CD4-positive, CD25-positive, alpha-beta regulatory T cell (primary cell): ENCODE data around the gene AP5Z1. TPM values are rescaled to one million over a fixed set of nuclear protein-coding genes. Genes with fewer than 3 reads are reported as not detected.
A peak's percentile ranks its signal among the peaks of the same experiment; 100 is the strongest.

ENCODE experiments used
- ATAC-seq, 2 donors: fragments of 150-1000 bp; cut with Tn5 transposase; one replicate each; pipeline ENCODE4 v1.10.0; 2021; ENCODE audit warnings: low read depth in 2 of 2, moderate number of reproducible peaks in 2 of 2, moderate library complexity in 1 of 2
- DNase-seq, 3 donors: peaks; one replicate each; pipeline versions ENCODE4 v3.0.0 to v3.0.0-alpha.2; 2012 to 2022; ENCODE audit warnings: mixed read lengths in 1 of 3
- H3K27ac ChIP-seq: one replicate; pipeline ENCODE4 v1.7.0; 2013; ENCODE audit warnings: mild to moderate bottlenecking, low read length; ENCODE audit not compliant: insufficient read depth, poor library complexity, severe bottlenecking
- H3K27me3 ChIP-seq: one replicate; pipeline ENCODE4 v1.7.0; 2013; ENCODE audit warnings: low read length; ENCODE audit not compliant: control insufficient read depth, insufficient read depth
- H3K36me3 ChIP-seq: one replicate; pipeline ENCODE4 v1.7.0; 2013; ENCODE audit warnings: mild to moderate bottlenecking, low read length, moderate library complexity; ENCODE audit not compliant: control insufficient read depth, insufficient read depth
- H3K4me1 ChIP-seq: 2 replicates; pipeline ENCODE4 v1.7.0; 2013; ENCODE audit warnings: mild to moderate bottlenecking, low read length; ENCODE audit not compliant: insufficient read depth, control insufficient read depth, poor library complexity, severe bottlenecking
- H3K4me3 ChIP-seq: one replicate; pipeline ENCODE4 v1.7.0; 2013; ENCODE audit warnings: low read depth, mild to moderate bottlenecking, low read length, moderate library complexity
- H3K9me3 ChIP-seq, 2 experiments: 1 replicate in 1 of 2; 2 replicates in 1 of 2; pipeline ENCODE4 v1.7.0; 2013; ENCODE audit warnings: low read length in 2 of 2, mild to moderate bottlenecking in 1 of 2, moderate library complexity in 1 of 2; ENCODE audit not compliant: control insufficient read depth in 2 of 2
- H3K27ac Mint-ChIP-seq, 3 donors: one replicate each; pipeline ENCODE4 v1.8.0; 2020 to 2022; ENCODE audit warnings: mild to moderate bottlenecking in 3 of 3, mixed read lengths in 3 of 3, moderate library complexity in 2 of 3
- H3K27me3 Mint-ChIP-seq: one replicate; pipeline ENCODE4 v1.8.0; 2022; ENCODE audit warnings: mild to moderate bottlenecking, mixed read lengths
- H3K36me3 Mint-ChIP-seq: one replicate; pipeline ENCODE4 v1.8.0; 2020; ENCODE audit warnings: mixed read lengths
- H3K4me1 Mint-ChIP-seq, 4 donors: one replicate each; pipeline ENCODE4 v1.8.0; 2020 to 2022; ENCODE audit warnings: mixed read lengths in 4 of 4, mild to moderate bottlenecking in 1 of 4
- H3K4me3 Mint-ChIP-seq, 4 donors: one replicate each; pipeline ENCODE4 v1.8.0; 2020 to 2022; ENCODE audit warnings: mild to moderate bottlenecking in 4 of 4, mixed read lengths in 4 of 4, moderate library complexity in 3 of 4
- H3K9me3 Mint-ChIP-seq, 7 donors: one replicate each; pipeline ENCODE4 v1.8.0; 2020 to 2022; ENCODE audit warnings: mixed read lengths in 7 of 7, mild to moderate bottlenecking in 3 of 7, moderate library complexity in 2 of 7
- polyA plus RNA-seq, 4 donors: library from polyadenylated mRNA; unstranded; fragments of 300-500 nt; fragmentation: Illumina TruSeq; gene quantifications; one replicate each; pipeline ENCODE4 v1.2.3, GENCODE V29; 2021
- total RNA-seq: library from RNA; stranded (reverse); gene quantifications from one replicate; pipeline ENCODE4 v1.2.3, GENCODE V29; 2022

The AP5Z1 gene
- total and polyA plus RNA-seq, 5 donors from 2014 or later: 36.3 to 130 (median 47.1) TPM

DNA sequence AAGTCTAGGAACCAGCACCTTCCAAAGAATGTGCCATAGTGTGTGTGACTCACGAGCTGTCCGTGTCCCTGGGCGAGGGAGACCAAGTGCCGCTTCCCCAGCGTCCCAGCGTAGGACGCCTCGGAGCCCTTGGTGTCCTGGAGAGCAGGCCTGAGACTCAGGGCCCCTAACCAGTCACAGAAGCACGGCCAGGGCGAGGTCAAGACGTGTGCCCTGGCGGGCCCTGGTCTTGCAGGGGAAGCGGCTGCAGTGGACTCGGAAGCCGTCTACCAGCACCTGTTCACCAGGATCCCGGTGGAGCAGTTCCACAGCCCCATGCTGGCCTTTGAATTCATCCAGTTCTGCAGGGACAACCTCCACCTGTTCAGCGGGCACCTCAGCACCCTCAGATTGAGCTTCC lies 10.6 kb downstream of the AP5Z1 start:
- H3K9me3 ChIP-seq: no peaks in the 10 kb centered on the region
- DNase-seq (no peak), ATAC-seq (no peak)
- peaks cover 68% of the 10 kb centered on the region for H3K36me3 ChIP-seq
- H3K36me3 Mint-ChIP-seq: peaks cover 13% of the 10 kb centered on the region
- no peak overlapping the region for H3K27ac Mint-ChIP-seq
- H3K4me1 Mint-ChIP-seq: no peaks in the 10 kb centered on the region
- H3K4me3 ChIP-seq: no peak overlapping the region
- no peak overlapping the region for H3K4me3 Mint-ChIP-seq
- H3K9me3 Mint-ChIP-seq: no peaks in the 10 kb centered on the region
- no peaks in the 10 kb centered on the region for H3K27me3 ChIP-seq
- H3K4me1 ChIP-seq: no peaks in the 10 kb centered on the region
- H3K27me3 Mint-ChIP-seq: no peaks in the 10 kb centered on the region
- no peak overlapping the region for H3K27ac ChIP-seq

DNA sequence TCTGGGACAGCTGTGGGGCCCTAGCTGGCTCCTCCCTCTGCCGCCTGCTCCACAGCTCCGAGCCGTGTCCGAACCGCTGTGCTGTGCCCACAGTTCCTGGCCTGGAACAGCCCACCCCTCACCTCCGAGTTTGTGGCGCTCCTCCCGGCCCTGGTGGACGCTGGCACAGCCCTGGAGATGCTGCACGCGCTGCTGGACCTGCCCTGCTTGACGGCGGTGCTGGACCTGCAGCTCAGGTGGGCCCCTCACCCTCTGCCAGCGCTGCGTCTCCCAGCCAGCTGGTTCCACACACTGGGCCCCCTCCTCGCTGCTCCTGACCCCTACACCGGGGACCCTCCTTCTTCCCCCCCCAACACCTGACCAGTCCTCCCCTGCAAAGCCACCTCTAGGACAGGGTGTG lies 12.1 kb downstream of the AP5Z1 start:
- no peaks in the 10 kb centered on the region for H3K27me3 ChIP-seq
- Mint-ChIP-seq H3K4me1 (no peaks in the 10 kb centered on the region), H3K9me3 (no peaks in the 10 kb centered on the region), H3K4me3 (no peak overlapping the region), H3K27me3 (no peaks in the 10 kb centered on the region), H3K36me3 (peaks cover 7% of the 10 kb centered on the region), H3K27ac (peak overlapping the region in 1 of 3 donors; percentile 32)
- no peaks in the 10 kb centered on the region for H3K9me3 ChIP-seq
- ATAC-seq (no peak), DNase-seq (no peak)
- H3K4me1 ChIP-seq: peaks cover 3% of the 10 kb centered on the region
- peaks cover 56% of the 10 kb centered on the region for H3K36me3 ChIP-seq
- no peak overlapping the region for H3K4me3 ChIP-seq
- no peak overlapping the region for H3K27ac ChIP-seq

DNA sequence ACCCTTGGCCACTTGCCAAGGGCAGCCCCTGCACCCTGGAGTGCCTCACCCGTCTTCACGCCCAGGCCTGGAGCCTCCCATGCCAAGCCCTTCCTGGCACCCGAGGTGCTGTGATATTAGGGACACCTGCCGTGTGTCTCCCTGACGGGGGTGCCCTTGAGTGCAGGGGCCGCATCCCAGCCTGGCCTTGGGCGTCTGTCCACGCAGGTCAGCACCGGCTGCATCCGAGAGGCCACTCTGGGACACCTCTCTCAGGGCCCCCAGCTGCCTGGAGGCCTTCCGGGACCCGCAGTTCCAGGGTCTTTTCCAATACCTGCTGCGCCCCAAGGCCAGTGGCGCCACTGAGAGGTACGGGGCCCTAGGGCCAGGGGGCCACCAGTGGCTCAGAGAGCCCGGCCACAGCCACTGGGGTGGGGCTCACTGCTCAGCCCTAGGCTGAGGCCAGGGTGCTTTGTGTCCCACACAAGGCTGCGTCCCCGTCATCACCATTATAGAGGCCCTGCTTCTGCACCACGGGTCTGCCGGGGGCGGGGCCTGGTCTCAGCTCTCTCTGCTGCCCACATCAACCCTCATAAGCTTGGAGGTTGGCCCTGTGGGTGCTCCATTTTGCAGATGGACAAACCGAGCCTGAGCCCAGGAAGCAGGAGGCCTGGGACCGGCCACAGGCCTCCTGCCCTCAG lies 12.7 kb downstream of the AP5Z1 start:
- ATAC-seq (no peak), DNase-seq (no peak)
- Mint-ChIP-seq H3K36me3 (peaks cover 7% of the 10 kb centered on the region), H3K4me3 (no peak overlapping the region), H3K9me3 (no peaks in the 10 kb centered on the region), H3K4me1 (no peaks in the 10 kb centered on the region), H3K27ac (peak overlapping the region in 1 of 3 donors; percentile 32), H3K27me3 (no peaks in the 10 kb centered on the region)
- H3K27ac ChIP-seq: no peak overlapping the region
- no peak overlapping the region for H3K4me3 ChIP-seq
- H3K4me1 ChIP-seq: peaks cover 4% of the 10 kb centered on the region
- peaks cover 51% of the 10 kb centered on the region for H3K36me3 ChIP-seq
- H3K27me3 ChIP-seq: no peaks in the 10 kb centered on the region
- H3K9me3 ChIP-seq: no peaks in the 10 kb centered on the region

DNA sequence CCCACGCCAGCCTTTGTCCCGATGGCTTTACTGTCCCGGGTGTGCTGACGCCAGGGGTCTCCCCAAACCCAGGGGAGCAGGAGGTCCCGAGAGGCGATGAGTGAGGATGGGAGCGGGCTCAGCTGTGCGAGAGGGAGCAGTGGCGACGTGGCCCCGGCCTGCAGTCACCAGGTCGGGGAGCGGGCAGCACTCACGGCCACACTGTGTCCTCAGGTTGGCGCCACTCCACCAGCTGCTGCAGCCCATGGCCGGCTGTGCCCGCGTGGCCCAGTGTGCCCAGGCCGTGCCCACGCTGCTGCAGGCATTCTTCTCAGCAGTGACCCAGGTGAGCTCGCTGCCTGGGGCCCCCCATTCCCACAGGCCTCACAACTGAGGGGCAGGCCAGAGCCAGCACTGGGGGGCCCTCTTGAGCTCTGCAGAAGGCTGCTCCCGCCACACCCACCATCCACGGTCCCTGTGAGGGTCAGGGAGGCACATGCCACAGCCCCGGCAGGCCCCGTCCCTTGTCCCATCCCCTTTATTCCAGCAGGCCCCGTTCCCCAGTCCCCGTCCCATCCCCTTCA lies 13.3 kb downstream of the AP5Z1 start:
- peaks cover 48% of the 10 kb centered on the region for H3K36me3 ChIP-seq
- no peaks in the 10 kb centered on the region for H3K4me1 Mint-ChIP-seq
- H3K9me3 ChIP-seq: no peaks in the 10 kb centered on the region
- H3K4me3 Mint-ChIP-seq: no peak overlapping the region
- peaks cover 4% of the 10 kb centered on the region for H3K4me1 ChIP-seq
- peaks cover 7% of the 10 kb centered on the region for H3K36me3 Mint-ChIP-seq
- H3K27ac Mint-ChIP-seq: no peak overlapping the region
- no peaks in the 10 kb centered on the region for H3K27me3 Mint-ChIP-seq
- H3K9me3 Mint-ChIP-seq: no peaks in the 10 kb centered on the region
- DNase-seq: no peak
- H3K27me3 ChIP-seq: no peaks in the 10 kb centered on the region
- H3K27ac ChIP-seq: no peak overlapping the region
- no peak overlapping the region for H3K4me3 ChIP-seq
- ATAC-seq: no peak

DNA sequence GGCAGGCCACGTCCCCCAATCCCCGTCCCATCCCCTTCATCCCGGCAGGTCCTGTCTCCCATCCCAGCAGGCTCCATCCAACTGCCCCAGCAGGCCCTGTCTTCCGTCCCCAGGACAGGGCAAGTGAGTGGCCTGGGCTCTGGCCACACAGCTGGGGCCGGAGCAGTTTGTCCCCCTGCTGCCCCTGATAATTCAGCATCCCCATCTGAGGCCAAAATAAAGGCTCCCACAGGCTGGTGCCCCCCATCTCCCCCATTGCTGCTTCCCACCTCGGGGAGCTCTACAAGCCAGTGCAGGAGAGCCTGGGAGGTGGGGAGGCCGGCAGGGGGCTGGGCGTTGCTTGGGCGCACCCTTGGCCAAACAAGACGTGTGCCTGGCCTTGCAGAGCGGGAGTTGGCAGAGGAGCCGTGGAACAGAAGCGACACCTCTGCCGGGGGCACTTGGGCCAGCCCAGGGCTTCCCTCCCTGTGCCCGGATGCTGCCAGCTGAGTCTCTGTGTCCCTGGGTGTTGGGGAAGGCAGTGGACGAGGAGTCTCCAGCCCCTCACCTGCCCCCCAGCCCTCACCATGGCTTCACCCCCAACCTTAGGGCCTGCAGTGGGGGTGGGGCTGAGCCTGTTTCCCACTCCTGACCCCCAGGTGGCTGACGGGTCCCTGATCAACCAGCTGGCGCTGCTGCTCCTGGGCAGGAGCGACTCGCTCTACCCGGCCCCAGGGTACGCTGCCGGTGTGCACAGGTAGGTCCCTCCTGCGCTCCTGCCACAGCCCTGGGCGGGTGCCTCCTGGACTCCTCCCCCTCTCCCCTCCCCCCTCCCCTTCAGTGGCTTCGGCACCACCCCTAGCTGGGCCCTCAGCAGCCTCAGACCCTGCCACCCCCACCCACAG lies 14.0 kb downstream of the AP5Z1 start:
- H3K36me3 Mint-ChIP-seq: peaks cover 7% of the 10 kb centered on the region
- H3K9me3 ChIP-seq: no peaks in the 10 kb centered on the region
- H3K9me3 Mint-ChIP-seq: no peaks in the 10 kb centered on the region
- H3K27ac ChIP-seq: no peak overlapping the region
- no peak overlapping the region for H3K4me3 Mint-ChIP-seq
- H3K27ac Mint-ChIP-seq: no peak overlapping the region
- peaks cover 4% of the 10 kb centered on the region for H3K4me1 ChIP-seq
- no peak for ATAC-seq
- peaks cover 0 to 4% (median under 1%) of the 10 kb centered on the region in 4 donors for H3K4me1 Mint-ChIP-seq
- no peaks in the 10 kb centered on the region for H3K27me3 Mint-ChIP-seq
- H3K36me3 ChIP-seq: peaks cover 43% of the 10 kb centered on the region
- no peaks in the 10 kb centered on the region for H3K27me3 ChIP-seq
- no peak for DNase-seq
- H3K4me3 ChIP-seq: no peak overlapping the region

DNA sequence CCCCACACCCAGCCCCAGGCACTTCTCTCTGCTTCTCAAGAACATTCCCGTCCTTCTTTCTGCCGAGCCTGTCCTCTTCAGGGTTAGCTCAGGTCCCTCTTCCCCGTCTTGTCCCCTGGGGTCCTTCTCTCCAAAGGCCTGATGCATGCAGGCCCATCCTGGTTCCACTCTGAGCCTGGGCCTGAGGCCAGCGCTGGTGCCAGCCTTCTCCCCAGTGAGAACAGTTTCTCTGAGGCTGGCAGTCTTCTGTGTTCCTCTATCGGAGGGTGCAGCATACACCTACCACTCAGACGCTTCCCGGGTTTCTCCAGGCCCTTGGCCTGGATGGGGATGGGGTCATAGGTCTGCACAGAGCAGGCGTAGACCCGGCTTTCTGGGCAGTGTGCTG lies 14.6 kb downstream of the AP5Z1 start:
- H3K27ac ChIP-seq: no peak overlapping the region
- H3K9me3 ChIP-seq: no peaks in the 10 kb centered on the region
- H3K36me3 ChIP-seq: peaks cover 37% of the 10 kb centered on the region
- no peaks in the 10 kb centered on the region for H3K27me3 Mint-ChIP-seq
- H3K4me3 ChIP-seq: no peak overlapping the region
- H3K4me3 Mint-ChIP-seq: no peak overlapping the region
- DNase-seq: no peak
- no peak overlapping the region for H3K27ac Mint-ChIP-seq
- H3K4me1 Mint-ChIP-seq: peaks cover 0 to 4% (median under 1%) of the 10 kb centered on the region in 4 donors
- H3K9me3 Mint-ChIP-seq: no peaks in the 10 kb centered on the region
- H3K4me1 ChIP-seq: peaks cover 4% of the 10 kb centered on the region
- H3K27me3 ChIP-seq: no peaks in the 10 kb centered on the region
- no peak for ATAC-seq
- peaks cover 7% of the 10 kb centered on the region for H3K36me3 Mint-ChIP-seq

DNA sequence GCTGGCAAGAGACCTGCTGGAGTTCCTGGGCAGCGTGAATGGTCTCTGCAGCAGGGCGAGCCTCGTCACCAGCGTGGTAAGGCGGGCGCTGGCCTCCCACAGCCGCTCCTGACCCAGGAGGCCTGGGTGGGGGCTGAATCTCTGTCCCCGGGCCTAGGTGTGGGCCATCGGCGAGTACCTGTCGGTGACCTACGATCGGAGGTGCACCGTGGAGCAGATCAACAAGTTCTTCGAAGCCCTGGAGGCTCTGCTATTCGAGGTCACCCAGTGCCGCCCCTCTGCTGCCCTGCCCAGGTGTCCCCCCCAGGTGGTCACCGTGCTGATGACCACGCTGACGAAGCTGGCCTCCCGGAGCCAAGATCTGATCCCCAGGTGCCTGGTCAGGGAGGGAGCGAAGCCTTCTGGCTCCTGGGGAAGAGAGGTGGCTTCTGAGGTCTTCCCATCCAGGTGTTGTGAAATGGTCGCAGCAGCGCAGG lies 15.1 kb downstream of the AP5Z1 start:
- no peak overlapping the region for H3K27ac Mint-ChIP-seq
- no peak overlapping the region for H3K4me3 Mint-ChIP-seq
- DNase-seq: no peak
- H3K27me3 Mint-ChIP-seq: no peaks in the 10 kb centered on the region
- no peak overlapping the region for H3K4me3 ChIP-seq
- H3K27me3 ChIP-seq: no peaks in the 10 kb centered on the region
- H3K9me3 Mint-ChIP-seq: no peaks in the 10 kb centered on the region
- H3K36me3 ChIP-seq: peaks cover 32% of the 10 kb centered on the region
- ATAC-seq: no peak
- H3K4me1 Mint-ChIP-seq: peaks cover 0 to 4% (median under 1%) of the 10 kb centered on the region in 4 donors
- peaks cover 7% of the 10 kb centered on the region for H3K36me3 Mint-ChIP-seq
- H3K27ac ChIP-seq: no peak overlapping the region
- no peaks in the 10 kb centered on the region for H3K9me3 ChIP-seq
- H3K4me1 ChIP-seq: peaks cover 4% of the 10 kb centered on the region
